GM06990 (cell line): Measurements from ENCODE around the gene PHC2.

Source experiments
- DNase-seq: peaks from one replicate; pipeline ENCODE4 v3.0.0-alpha.2; 2011; ENCODE audit not compliant: insufficient read length; ENCODE audit errors: extremely low read depth
- H3K27me3 ChIP-seq: replicated peaks from 2 replicates; pipeline ENCODE4 v1.6.0; 2011; ENCODE audit warnings: low read length; ENCODE audit not compliant: control insufficient read depth, insufficient read depth
- H3K36me3 ChIP-seq: 2 replicates; pipeline ENCODE4 v1.5.1; 2011; ENCODE audit warnings: low read length; ENCODE audit not compliant: control insufficient read depth, insufficient read depth
- H3K4me3 ChIP-seq: replicated peaks from 2 replicates; pipeline ENCODE4 v1.5.1; 2011; ENCODE audit warnings: low read depth, mild to moderate bottlenecking, control low read depth, low read length
- TF ChIP-seq, protein P1 (sequence below): IDR thresholded peaks from 2 replicates; pipeline ENCODE4 v1.5.1; 2011; ENCODE audit warnings: low read length, control low read depth, mild to moderate bottlenecking, inconsistent platforms; ENCODE audit not compliant: insufficient read depth, poor library complexity, severe bottlenecking

The PHC2 gene

GRCh38 chr1:33317946-33318345 is 112.9 kb downstream of the PHC2 start:
- TF ChIP-seq, protein P1, sequence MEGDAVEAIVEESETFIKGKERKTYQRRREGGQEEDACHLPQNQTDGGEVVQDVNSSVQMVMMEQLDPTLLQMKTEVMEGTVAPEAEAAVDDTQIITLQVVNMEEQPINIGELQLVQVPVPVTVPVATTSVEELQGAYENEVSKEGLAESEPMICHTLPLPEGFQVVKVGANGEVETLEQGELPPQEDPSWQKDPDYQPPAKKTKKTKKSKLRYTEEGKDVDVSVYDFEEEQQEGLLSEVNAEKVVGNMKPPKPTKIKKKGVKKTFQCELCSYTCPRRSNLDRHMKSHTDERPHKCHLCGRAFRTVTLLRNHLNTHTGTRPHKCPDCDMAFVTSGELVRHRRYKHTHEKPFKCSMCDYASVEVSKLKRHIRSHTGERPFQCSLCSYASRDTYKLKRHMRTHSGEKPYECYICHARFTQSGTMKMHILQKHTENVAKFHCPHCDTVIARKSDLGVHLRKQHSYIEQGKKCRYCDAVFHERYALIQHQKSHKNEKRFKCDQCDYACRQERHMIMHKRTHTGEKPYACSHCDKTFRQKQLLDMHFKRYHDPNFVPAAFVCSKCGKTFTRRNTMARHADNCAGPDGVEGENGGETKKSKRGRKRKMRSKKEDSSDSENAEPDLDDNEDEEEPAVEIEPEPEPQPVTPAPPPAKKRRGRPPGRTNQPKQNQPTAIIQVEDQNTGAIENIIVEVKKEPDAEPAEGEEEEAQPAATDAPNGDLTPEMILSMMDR = no peak
- H3K4me3 ChIP-seq = no peak overlapping the region

DNA sequence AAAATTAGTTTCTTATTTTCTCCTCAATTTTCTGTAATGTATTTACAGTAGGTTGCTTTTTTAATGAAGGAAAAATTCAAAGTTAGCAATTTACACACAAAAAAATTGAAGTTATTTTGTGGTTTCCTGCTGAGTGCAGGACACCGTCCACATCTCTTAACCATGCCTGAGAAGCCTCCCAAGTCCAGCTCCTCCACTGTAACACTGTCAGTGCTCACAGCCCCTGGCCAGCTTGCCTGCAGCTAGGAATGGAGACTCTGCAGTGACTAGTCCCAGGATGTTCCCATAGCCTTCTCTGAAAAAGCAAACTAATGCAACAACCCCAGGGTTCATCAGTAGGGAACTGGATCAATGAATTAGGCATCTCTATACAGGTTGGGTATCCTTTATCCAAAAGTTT is 113.5 kb downstream of the PHC2 start:
- TF ChIP-seq, protein P1 = no peak
- H3K4me3 ChIP-seq = no peak overlapping the region
- no peaks in the 10 kb centered on the region for H3K36me3 ChIP-seq
- no peak for DNase-seq
- H3K27me3 ChIP-seq = no peaks in the 10 kb centered on the region; the same call in 1 of the 2 replicates

More at GRCh38 chr1:33317946-33318345, 112.9 kb downstream of the PHC2 start:
- no peak for DNase-seq
- no peaks in the 10 kb centered on the region; the same call in 1 of the 2 replicates for H3K36me3 ChIP-seq
- H3K27me3 ChIP-seq = no peaks in the 10 kb centered on the region; the same call in 1 of the 2 replicates

GRCh38 chr1:33316601-33317000 is 114.3 kb downstream of the PHC2 start:
- H3K36me3 ChIP-seq = no peaks in the 10 kb centered on the region
- no peak overlapping the region for H3K4me3 ChIP-seq
- TF ChIP-seq, protein P1 = no peak
- no peak for DNase-seq
- no peaks in the 10 kb centered on the region; the same call in 1 of the 2 replicates for H3K27me3 ChIP-seq

- Histone ChIP-seq H3K27me3 (no peaks in the 10 kb centered on the region; the same call in 1 of the 2 replicates), H3K36me3 (no peaks in the 10 kb centered on the region), H3K4me3 (no peak overlapping the region)
- DNase-seq = no peak
- TF ChIP-seq, protein P1 = no peak
These were observed 116.5 kb downstream of the PHC2 start for GRCh38 chr1:33314416-33314815.

DNA sequence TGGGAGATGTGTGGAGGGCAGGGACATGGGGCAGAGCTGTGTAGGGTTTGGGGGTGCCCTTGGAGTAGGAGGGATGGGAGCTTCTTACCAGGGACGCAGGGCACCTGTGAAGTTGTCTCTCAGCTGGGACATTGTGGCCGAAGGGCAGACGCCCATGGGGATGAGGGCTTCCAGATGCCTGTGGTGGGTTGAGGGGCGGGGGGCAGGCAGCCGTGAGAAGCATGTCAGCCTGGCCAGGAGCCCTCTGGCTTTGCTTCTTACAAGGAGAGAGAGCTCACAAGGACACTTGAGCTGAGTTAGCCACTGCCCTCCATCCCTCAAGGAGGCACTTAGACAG is 118.5 kb downstream of the PHC2 start:
- DNase-seq = no peak
- Histone ChIP-seq H3K4me3 (no peak overlapping the region), H3K27me3 (no peaks in the 10 kb centered on the region; the same call in 1 of the 2 replicates), H3K36me3 (no peaks in the 10 kb centered on the region)
- TF ChIP-seq, protein P1 = no peak

- H3K4me3 ChIP-seq = no peak overlapping the region
- no peak for DNase-seq
- TF ChIP-seq, protein P1 = no peak
- H3K27me3 ChIP-seq = no peaks in the 10 kb centered on the region; the same call in 1 of the 2 replicates
- no peaks in the 10 kb centered on the region for H3K36me3 ChIP-seq
These were observed 119.0 kb downstream of the PHC2 start for GRCh38 chr1:33311706-33312412.
